GM18498 (cell line): Measurements from ENCODE around the gene DCLK3.
A peak's percentile ranks its signal among the peaks of the same experiment; 100 is the strongest.

ENCODE experiments used
- ATAC-seq: cut with Tn5 transposase; IDR thresholded peaks from one replicate; pipeline ENCODE4 v1.9.1; 2021; ENCODE audit warnings: mild to moderate bottlenecking, moderate library complexity; ENCODE audit not compliant: unreplicated experiment

DCLK3 gene

GRCh38 chr3:36709826-36710365 lies 54.5 kb downstream of the DCLK3 start:
- ATAC-seq: no peak

DNA sequence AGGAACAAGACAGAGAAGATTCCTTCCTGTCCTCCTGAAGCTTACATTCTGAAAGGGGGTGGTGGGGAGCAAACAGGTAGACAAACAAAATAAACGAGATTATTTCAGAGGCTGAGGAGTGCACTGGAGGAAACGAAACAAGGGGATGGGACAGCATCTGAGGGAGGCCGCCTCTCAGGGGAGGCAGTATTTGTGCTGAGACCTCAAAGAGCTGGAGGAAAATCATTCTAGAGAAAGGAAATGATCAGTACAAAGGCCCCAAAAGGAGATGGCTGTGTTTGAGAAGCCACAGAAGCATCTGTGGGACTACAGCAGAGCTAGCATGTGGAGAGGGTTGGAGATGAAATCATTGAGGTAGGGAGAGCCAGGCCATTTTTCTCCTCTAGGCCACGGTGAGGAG lies 55.1 kb downstream of the DCLK3 start:
- ATAC-seq: no peak

DNA sequence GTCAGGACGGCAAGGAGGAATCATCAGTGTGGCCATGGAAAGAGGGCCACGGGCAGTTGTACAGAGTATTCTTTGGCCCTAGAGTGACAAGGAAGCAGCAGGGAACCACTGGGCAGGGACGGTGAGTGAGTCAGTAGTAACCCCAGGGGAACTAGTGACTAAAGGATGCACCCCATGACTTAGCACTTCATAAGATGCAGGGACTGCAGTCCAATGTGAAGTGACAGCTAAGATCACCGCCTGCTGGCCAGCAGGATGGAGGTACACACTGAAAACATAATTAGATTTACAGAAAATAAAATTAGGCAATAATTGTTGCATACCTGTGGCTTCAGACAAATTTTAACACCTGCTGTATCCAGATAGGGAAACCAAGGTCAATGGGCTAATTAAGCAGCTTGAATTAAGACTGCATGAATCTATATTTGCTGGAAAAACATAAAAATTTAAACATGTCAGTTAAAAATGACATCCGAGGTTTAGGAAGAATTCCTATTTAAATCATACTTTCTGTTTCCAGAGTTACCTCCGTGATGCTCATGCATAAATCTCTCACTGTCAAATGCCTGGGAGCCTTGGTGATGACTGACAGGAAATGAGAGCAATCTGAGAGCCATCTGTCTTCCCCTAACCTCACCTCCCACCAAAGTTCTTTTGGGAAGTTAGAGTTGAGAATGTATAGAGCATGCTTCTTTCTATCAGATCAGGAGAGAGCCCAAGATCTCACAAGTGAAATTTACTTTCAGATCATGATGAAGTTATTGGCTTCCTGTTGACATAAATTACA lies 56.5 kb downstream of the DCLK3 start:
- ATAC-seq: peak; percentile 59

- no peak for ATAC-seq
Observed at GRCh38 chr3:36705015-36705414, 59.3 kb downstream of the DCLK3 start.

GRCh38 chr3:36704280-36704679 lies 60.1 kb downstream of the DCLK3 start:
- no peak for ATAC-seq

DNA sequence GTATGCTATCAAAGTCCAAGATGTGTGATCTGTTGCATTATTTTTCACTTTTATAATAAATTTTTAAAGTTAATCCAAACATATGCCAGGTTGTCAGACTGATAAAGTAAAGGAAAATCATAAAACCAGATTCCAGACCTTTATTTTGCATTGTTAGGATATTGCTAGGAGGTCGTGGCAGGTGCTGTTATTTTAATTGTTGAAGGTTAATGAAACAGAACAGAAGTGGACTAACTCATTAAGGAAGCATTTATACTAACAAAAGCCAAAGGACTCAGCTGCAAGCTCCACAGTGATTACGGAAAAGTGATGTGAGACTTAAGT lies 63.1 kb downstream of the DCLK3 start:
- no peak for ATAC-seq

- ATAC-seq: peak; percentile 91
Observed at GRCh38 chr3:36700537-36701248, 63.7 kb downstream of the DCLK3 start.

- no peak for ATAC-seq
Observed at GRCh38 chr3:36698314-36698713, 66.0 kb downstream of the DCLK3 start.

DNA sequence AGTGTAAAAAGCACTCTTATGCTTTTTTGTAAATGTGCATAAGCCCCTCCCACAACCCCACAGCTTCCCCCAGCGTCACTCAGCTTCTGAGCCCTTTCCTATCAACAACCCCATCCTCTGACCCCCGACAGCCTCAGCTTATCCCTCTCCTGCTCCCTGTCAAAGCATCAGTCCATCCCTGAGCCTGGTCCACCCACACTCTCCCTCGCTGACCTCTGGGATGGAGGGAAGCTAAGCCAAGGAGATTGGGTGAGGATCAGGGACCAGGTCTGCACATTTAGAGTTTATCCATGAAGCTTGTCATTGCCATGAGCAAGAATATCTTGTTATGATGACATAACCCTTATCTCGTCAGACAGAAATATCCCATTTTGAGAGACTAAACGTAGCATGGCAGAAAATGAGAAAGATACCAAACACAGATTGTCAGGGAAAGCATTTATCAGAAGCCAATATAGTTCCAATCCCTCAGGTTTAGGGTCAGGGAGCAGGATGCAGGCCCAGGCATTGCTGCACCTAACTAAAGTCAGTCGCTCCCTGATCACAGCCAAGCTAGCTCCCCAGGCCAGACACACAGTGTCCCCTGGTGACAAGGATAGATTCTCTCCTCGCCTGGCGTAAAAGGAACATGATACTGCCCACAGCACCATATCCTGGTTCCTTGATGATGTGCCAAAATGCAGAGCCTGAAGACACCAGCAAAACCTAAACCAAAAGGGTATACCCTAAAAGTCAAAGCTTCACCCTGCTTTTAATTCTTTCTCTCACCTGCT lies 66.9 kb downstream of the DCLK3 start:
- ATAC-seq: no peak

GRCh38 chr3:36696799-36697198 lies 67.6 kb downstream of the DCLK3 start:
- no peak for ATAC-seq

DNA sequence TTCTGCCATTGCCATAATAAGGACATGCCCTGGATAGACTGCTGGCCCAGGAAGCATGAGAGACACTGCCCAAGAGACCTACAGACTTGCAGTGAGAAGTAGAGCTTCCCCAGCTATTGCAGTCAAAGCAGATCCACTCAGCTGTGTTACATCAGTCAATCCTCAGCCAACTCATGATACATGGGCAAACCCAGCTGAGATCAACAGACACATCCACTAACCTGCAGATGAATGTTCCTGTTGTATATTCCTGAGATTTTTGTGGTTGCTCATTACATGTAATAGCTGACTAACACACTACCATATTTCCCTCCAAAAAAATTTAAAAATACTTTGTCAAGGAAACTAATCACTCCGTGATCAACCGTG lies 68.6 kb downstream of the DCLK3 start:
- no peak for ATAC-seq

- no peak for ATAC-seq
Observed at GRCh38 chr3:36695113-36695768, 69.1 kb downstream of the DCLK3 start.

DNA sequence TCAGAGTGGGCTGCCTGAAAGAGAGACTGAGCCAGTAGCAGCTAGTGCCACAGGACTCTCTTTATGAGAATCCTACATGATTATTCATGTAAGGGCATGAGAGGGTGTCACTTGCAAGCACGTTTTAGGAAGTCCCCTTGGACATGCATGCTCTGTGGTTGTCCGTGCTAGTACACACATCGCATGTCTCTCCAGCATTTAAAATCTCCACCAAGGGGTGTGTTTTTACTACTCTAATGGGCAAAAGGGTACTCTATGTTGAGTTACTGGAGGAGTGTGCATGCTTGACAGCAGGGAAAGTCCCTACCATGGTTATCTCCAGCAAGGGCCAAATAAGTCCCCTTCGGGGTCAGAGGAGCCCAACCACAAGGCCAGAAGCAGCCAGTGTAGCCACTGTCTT lies 70.7 kb downstream of the DCLK3 start:
- ATAC-seq: peak; percentile 79

DNA sequence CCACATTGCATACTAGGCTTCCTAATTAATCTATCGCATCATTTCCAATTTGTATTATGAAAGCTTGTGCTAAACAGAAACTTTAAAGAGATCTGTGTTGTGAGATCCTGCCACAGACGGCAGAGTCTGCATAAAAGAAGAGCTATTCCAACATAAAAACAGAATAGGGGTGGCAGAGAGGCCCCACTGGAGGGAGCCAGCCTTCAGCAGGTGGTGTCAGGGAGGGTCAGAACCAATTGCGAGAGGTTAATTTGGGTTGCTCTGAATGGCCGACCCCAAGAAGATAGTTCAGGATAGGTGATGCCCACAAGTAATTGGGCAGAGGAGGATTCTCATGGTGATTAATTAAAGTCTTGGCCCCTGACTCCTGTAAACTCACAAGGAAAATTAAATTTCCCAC lies 74.8 kb downstream of the DCLK3 start:
- no peak for ATAC-seq

DNA sequence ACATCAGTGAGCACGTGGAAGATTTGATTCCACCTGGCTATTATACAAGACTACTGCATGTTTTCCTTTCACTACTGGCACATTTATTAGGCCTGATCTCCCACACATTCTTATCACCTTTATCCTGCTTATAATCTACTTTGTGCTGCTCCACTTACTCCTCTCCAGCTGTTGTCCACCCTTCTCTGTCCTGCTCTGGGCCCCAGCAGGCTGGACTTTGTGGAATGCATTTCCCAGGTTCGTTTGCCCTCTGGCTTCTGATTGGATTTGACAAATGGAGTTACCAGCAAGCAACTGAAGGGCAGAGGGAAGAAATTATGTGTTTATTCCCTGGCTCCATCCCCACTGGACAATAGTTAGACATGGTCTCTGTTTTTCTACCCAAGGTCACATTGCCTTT lies 75.5 kb downstream of the DCLK3 start:
- ATAC-seq: no peak

- ATAC-seq: no peak
Observed at GRCh38 chr3:36686516-36686915, 77.8 kb downstream of the DCLK3 start.

GRCh38 chr3:36681867-36682266 lies 82.5 kb downstream of the DCLK3 start:
- no peak for ATAC-seq

- no peak for ATAC-seq
Observed at GRCh38 chr3:36680952-36681351, 83.4 kb downstream of the DCLK3 start.

DNA sequence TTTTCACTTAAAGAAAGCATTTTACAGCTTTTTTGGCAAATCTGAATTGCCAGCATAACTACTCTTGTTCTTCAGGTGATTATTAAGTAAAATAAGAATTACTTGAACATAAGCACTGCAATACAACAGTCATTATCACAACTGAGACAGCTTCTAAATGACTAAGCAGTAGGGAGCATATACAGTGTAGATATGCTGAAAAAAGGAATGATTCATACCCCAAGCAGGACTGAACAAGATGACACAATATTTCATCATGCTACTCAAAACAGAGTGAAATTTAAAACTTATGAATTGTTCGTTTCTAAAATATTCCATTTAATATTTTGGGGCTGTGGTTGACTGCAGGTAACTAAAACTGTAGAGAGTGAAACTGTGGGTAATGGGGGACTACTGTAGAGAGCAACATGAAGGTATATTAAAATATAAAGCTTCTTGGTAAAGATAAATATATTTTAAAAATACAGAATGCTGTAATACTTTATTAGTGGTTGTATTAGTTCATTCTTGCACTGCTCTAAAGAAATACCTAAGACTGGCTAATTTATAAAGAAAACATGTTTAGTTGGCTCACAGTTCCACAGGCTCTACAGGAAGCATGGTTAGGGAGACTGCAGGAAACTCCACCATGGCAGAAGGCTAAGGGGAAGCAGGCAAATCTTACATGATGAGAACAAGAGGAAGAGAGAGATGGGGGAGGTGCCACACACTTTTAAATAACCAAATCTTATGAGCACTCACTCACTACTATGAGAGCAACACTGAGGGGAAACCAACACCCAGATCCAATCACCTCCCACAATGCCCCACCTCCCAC lies 84.8 kb downstream of the DCLK3 start:
- no peak for ATAC-seq
